ENCODE results near the gene TVP23A.
"Not testable (repeated sequence)": the region's sequence is repeated elsewhere in the genome, so short reads cannot be mapped to it uniquely, and the experiment has no call there.

TVP23A gene

DNA sequence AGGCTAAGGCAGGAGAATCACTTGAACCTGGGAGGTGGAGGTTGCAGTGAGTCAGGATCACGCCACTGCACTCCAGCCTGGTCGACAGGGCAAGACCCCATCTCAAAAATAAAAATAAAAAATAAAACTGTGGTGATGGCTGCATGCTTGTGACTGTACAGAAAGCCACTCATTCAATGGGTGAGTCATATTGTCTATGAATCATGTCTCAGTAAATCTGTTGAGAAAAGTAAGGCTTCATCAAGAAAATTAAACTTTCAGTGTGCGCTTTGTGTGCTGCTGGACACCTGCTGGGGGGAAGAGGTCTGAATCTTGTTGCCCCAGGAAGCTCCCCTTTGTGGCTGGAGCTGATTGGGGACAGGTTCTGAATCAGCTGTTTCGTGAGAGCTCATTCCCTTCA lies 63.7 kb downstream of the TVP23A start:
- no peak overlapping the region for H3K27ac ChIP-seq
- DNase-seq (ENCODE audit: low read depth, low spot score) = no peak

DNA sequence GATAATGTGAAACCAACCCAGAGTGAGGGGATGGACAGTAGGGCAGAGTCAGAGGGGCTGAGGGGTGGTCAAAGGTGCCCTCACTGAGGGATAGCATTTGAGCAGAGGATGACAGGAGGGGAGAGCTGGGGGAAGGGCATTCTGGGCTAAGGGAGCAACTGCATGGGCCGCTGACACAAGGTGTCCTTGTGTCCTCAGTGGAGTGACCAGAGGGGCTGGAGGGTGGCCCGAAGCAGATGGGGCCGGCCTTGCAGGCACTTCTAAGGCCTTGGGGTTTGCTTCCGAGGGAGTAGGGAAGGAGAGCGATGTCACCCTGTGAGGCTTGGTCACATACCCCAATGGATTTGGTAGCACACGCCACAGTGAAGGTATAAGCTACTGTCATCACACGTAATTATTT lies 64.9 kb downstream of the TVP23A start:
- H3K27ac ChIP-seq = no peak overlapping the region
- DNase-seq (ENCODE audit: low read depth, low spot score) = no peak

DNA sequence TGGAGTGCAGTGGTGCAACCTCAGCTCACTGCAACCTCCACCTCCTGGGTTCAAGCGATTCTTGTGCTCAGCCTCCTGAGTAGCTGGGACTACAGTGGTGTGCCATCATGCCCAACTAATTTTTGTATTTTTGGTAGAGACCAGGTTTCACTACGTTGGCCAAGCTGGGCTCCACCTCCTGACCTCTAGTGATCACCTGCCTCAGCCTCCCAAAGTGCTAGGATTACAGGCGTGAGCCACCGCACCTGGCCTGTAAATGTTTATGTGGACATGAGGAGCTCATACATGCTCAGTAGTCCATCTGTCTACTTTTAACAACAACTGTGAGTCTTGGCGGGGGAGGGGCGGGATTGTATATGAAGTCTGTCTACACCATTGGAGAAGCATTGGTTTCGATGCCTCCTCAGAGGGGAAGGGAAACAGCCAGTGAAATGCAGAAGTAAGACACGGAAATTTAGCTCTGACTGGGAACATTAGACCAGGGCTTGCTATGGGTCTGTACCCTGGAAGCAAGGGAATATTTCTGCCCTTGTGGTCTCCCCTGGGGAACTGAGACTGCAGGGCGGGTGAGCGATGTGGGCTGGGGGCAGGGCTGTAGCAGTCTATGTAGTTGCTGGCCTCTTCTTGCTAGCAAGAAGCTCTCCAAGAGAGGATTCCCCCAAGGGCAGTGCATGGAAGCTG lies 65.6 kb downstream of the TVP23A start:
- no peak overlapping the region for H3K27ac ChIP-seq
- no peak for DNase-seq (ENCODE audit: low read depth, low spot score)

DNA sequence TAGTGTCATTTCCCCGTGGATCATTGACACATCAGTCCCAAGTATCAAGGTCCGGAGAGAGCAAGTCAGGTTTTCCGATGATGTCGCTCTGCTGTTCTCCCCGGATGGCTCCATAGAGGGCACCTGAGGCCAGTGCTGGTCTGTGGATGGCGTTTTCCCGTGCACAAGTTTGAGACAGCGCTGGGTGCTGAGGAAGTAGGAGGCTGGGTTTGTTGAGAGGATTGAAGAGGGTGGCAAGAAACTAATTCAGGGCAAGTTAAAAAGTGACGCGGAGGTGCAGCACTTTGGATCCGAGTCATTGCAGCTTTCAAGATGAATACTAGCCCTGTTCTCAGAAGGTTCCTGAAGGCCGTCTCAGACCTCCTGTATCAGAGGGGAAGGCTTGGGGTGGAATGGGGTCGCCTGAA lies 67.3 kb downstream of the TVP23A start:
- DNase-seq (ENCODE audit: low read depth, low spot score) = no peak
- H3K27ac ChIP-seq = no peak overlapping the region

DNA sequence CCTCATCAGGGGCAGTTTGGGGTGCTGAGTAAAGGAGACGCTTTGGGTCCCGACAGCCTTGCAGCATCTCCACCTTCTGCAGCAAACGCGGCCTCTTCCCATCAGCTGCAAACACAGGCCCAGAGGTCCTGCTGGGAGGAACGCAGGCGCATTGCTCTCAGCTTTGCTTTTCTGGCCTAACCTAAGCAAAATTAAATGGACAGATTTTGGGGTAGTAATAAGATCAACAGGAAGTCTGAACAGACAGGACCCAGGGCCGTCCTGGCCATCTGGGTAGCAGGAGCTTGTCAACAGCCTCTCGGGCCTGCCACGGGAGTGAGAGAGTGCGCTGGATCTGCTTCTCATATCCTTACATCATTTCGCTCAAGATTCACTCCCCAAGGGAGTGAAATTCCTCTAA lies 67.8 kb downstream of the TVP23A start:
- no peak overlapping the region for H3K27ac ChIP-seq
- no peak for DNase-seq (ENCODE audit: low read depth, low spot score)

DNA sequence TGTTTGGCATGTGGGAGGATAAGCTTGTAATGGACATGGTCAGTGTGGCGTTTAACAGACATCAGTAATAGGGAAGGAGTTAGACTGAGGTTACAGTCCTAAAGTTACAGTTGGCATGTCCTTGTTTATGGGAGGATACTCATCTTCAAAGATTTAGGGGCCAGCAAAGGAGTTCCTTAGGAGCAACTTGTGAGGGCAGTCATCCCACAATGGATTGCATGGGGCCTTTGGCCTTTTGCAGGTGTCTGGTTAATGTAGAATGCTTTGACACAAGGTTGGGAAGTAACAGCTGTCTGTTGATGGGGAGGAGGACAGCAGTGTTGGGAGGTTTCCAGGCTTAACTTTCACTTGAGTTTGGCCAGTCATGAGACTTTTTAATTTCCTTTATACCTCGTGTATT lies 72.8 kb downstream of the TVP23A start:
- H3K27ac ChIP-seq = no peak overlapping the region
- DNase-seq (ENCODE audit: low read depth, low spot score) = no peak

DNA sequence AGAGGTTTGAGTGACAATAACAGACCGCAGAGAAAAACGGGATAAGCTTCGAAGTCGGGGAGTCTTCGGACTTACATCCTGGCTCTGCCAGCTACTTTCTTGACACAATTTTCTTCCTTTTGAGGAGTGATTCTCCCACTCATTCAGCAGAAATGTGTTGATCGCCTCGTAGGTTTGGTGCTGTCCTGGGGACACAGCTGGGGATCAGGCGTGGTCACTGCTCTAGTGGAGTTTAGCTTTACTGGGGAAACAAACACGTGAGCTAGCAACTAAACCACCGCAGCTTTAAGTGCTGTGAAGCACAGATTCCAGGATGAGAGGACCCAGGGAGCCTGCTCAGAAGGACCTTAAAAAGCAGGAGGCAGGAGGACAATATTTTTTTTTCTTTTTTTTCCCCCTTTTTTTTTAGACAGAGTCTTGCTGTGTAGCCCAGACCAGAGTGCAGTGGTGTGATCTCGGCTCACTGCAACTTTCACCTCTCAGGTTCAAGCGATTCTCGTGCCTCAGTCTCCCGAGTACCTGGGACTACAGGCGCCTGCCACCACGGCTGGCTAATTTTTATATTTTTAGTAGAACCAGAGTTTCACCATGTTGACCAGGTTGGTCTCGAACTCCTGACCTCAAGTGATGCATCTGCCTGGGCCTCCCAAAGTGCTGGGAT lies 74.1 kb downstream of the TVP23A start:
- DNase-seq (ENCODE audit: low read depth, low spot score) = no peak
- peak overlapping the region; percentile 80 for H3K27ac ChIP-seq

DNA sequence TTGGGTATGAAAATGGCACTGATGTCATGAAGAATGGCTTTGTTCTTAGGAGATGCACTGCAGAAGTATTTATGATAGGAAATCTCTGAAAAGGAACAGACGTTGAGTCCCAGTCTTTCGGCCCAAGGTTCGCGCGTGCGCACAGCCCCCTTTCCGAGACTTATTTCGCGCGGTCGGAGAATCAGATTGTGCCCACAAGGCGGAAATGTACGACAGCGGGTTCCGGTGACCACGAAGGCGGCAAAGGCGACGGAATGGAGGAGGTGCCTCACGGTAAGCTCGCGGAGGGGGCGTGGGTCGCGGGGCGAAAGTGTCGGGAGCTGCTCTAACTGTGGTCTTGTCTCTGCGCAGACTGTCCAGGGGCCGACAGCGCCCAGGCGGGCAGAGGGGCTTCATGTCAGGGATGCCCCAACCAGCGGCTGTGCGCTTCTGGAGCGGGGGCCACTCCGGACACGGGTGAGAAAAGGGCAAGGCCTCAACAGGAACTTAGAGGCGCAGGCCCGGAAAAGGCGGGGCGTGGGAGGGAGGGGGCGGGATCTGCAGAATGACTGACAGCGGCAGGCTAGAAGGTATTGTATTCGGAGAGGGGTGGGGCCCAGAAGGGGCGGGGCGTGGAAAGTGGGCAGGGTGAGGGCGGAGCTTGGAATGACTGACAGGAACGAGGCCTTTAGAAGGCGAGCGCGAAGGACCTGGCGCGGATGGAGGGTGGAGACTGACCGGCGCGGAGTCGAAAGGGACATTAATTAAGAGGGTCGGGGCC lies 74.8 kb downstream of the TVP23A start, which contains the start of gene NUBP1:
Gene NUBP1 (plus strand): TSS at position 233 of the 760 bp plus-strand sequence. CDS start 22 bp downstream, at position 255.
- peak within 1 kb of the TSS; percentile 80 for H3K27ac ChIP-seq
- DNase-seq (ENCODE audit: low read depth, low spot score) = peak; percentile 85

DNA sequence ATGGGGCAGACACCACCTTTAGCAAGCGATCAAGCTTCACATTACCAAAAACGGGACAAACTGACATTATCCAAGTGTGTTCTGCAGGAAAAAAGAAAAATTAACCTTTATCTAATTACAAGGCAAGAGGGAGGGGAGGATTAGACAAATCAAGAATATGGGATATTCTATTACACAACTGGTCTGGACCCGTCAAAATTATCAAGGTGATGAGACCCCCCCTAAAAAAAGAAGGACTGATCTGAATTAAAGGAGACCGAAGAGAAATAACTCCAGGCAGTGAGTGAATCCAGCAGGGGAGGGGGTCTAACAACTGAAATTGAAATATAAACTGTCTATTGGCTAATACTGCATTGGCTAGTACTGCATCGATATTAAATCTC lies 75.4 kb downstream of the TVP23A start:
- no peak for DNase-seq (ENCODE audit: low read depth, low spot score)

DNA sequence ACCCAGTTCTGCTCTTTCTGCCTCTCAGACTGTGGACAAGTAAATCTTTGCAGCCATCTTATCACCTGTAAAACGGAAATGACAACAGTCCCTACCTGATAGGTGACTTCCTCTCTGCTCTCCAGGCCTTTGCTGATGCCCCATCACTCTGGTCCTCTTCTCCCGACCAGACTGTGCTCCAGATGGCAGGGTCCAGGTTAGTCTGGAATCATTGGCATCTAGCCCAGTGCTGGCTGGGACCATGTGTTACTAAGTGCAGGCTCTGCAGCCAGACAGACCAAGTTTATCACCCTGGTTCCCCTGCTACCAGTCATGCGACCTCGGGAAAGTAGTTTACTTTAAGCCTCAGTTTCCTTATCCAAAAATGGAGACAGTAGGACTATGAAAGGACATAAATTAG lies 76.8 kb downstream of the TVP23A start:
- no peak for DNase-seq (ENCODE audit: low read depth, low spot score)
- H3K27ac ChIP-seq = no peak overlapping the region

More for the DNA sequence above, 75.4 kb downstream of the TVP23A start:
- peak overlapping the region; percentile 80 for H3K27ac ChIP-seq

DNA sequence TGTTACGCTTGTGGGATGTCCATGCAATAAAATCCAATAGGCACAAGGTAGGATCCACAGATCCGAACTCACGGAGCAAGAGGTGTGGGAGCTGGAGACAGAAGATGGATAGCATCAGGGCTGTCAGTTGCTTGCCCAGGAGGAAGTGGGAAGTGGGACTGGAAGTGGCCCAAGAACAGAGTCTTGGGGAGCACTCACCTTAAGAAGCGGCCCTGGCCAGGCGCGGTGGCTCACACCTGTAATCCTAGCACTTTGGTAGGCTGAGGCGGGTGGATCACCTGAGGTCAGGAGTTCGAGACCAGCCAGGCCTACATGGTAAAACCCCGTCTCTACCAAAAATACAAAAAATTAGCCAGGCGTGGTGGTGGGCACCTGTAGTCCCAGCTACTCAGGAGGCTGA lies 77.3 kb downstream of the TVP23A start:
- not testable (repeated sequence) for H3K27ac ChIP-seq; DNase-seq (ENCODE audit: low read depth, low spot score)

DNA sequence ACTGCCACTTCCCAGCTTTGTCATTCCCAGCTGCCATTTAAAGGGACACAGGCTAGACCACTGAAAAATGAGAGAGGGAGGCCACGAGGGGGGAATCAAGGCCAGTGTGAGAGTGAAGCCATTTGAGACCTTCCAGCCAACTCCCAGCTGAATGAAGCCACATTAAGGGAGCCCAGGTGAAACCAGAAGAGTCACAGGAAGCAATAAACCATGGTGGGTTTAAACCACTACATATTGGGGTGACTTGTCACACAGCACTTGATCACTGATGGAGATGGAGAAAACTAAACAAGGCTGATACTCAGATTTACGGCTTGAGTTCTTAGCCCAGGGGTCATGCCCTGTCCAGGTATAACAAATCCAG lies 77.8 kb downstream of the TVP23A start:
- no peak overlapping the region for H3K27ac ChIP-seq
- no peak for DNase-seq (ENCODE audit: low read depth, low spot score)

DNA sequence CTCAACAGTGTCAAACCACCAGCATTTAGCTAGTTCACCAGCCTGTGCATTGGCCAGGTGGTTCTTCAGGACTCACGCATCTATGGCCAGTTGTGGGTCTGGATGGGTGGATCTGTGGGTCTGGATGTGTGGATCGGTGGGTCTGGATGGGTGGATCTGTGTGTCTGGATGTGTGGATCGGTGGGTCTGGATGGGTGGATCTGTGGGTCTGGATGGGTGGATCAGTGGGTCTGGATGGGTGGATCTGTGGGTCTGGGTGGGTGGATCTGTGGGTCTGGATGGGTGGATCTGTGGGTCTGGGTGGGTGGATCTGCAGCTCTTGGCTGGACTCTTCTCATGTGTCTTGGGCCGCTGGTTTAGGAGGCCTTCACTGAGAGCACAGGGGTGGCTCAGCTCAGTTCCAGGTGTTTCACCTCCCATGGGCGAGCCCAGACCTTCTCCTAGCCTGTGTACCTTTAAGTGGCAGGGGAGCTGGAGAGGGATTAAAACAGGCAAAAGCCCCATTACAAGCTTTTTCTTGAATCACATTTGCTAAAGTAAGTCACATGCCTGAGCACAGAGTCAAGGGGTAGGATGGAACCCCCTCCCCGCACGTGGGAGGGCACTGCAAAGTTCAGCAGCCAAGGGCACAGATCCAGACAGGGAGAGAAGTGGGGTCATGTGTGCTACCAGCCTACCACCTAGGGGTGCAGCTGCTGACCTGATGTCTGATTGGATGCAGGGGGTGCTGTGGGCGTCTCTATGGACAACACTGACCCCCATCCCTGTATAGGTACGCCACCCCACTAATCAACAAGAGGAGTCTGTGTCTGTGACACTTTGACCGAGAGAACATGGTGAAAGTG lies 78.4 kb downstream of the TVP23A start:
- no peak overlapping the region for H3K27ac ChIP-seq
- no peak for DNase-seq (ENCODE audit: low read depth, low spot score)

DNA sequence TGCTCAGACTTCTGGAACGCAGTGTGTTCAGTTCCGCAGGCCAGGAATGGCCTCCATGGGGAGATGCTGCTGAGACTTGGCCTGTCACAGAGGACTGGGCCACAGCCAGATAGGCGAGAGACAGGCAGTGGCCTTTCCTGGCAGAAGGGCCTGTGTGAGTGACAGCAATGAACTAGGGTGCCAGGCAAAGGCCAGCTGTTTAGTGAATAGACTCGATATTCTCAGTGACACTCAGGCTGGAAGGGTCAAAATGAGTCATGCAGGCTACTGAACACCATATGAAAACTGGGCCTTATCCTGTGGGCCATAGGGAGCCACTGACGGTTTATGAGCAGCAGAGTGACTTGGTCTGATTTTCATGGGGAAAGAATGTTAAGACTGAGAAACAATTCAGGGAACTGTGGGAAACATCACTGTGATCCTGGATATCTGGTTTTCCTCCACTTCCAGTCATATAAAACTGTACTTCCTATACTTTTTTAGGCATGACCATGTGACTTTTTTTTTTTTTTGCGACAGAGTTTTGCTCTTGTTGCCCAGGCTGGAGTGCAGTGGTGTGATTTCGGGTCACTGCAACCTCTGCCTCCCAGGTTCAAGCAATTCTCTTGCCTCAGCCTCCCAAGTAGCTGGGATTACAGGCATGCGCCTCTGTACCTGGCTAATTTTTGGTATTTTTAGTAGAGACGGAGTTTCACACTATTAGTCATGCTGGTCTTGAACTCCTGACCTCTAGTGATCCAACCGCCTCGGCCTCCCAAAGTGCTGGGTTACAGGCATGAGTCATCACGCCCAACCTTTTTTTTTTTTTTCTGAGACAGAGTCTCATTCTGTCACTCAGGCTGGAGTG lies 80.1 kb downstream of the TVP23A start:
- peak; percentile 60 for DNase-seq (ENCODE audit: low read depth, low spot score)
- H3K27ac ChIP-seq = peak overlapping the region; percentile 60

DNA sequence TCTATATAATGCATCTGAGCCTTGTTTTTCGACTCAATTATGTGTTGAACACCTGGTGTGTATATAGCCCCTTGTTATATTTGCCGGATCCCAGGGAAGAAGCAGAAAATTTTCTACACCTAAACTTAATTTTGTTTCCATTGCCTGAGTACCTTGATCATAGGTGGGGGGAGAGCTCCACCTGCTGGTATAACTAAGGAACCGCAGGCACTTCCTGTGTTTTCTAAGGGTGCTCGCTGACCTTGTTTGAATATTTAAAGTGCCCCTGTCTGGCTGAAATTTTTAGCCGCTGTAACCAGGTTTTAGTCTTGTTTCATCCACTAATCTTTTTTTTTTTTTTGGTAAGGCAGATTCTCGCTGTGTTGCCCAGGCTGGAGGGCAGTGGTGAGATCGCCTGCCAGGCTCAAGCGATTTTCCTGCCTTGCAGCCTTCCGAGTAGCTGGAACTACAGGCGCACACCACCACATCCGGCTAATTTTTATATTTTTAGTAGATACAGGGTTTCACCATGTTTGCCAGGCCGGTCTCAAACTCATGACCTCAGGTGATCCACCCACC lies 81.4 kb downstream of the TVP23A start:
- H3K27ac ChIP-seq = no peak overlapping the region
- no peak for DNase-seq (ENCODE audit: low read depth, low spot score)

DNA sequence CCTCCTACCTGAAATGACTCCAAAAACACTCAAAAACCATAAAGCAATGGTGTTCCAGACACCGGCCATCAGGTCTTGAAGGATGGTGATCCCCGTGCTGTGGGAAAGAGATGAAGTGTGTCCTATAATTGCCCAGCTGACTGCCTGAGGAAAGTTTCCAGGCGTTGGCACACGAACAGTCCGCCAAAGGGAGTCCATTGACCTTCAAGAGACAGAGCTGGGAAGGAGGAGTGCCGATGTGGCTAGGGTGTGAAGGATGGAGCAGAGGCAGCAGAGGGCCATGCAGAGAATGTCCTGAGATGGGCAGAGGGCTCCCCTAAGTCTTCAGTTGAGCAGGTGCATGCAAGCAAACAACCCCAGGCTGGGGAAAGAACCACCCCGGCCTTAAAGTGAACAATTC lies 86.8 kb downstream of the TVP23A start:
- H3K27ac ChIP-seq = no peak overlapping the region
- no peak for DNase-seq (ENCODE audit: low read depth, low spot score)

DNA sequence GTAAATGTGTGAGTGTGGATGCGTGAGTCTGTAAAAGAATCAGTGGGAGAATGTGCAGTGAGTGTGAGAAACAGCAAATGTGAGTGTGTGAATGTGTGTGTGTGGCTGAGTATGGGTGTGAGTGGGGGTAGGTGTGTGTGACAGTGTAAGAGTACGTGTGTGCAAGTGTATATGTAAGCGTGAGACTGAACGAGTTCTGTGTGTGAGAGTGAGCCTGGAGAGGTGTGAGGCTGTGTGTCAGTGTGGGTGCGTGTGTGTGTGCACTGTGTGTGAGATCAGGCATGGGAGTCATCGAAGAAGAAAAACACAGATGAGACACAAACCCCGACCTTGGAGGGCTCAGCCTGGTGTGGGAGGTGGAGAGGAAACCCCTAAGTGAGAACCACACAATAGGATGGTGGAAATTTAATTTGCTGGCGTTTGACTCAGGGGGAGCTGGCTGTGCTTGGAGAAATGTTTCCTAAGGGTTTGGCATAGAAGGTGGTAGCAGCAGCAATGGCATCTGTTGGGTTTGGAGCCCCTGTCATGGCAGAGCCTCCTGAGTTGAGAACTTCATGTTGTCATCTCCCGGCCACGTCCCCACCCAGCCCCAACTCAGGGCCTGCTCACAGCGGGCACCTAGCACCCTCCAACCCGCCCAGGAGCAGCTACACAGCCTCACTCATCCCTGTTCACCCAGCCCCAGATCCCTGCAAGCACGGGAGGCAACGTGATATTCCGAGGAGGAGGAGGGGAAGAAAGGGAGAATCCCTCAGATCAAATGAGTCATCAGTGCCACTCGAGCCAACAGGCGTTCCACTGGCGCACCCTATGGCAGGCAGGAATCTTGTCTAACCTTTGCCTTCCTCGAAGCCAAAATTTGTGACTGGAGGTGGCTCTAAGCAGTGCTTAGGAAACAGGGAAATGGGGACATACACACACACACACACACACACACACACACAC lies 89.2 kb downstream of the TVP23A start:
- no peak for DNase-seq (ENCODE audit: low read depth, low spot score)
- H3K27ac ChIP-seq = no peak overlapping the region

Data from epithelial cell of prostate (primary cell).